Subcutaneous abdominal adipose tissue (tissue), 5 donors: Measurements from ENCODE around the gene STK17A.

Source experiments
- H3K27ac ChIP-seq: one replicate; pipeline ENCODE4 v1.7.0; 2013; ENCODE audit warnings: low read depth, mild to moderate bottlenecking, inconsistent platforms, low read length, moderate library complexity
- H3K27me3 ChIP-seq, 5 donors: one replicate each; pipeline ENCODE4 v1.7.0; 2013; ENCODE audit warnings: low read length in 5 of 5, inconsistent platforms in 1 of 5; ENCODE audit not compliant: control insufficient read depth in 5 of 5, insufficient read depth in 4 of 5
- H3K36me3 ChIP-seq, 5 donors: one replicate each; pipeline ENCODE4 v1.7.0; 2013; ENCODE audit warnings: low read length in 5 of 5; ENCODE audit not compliant: control insufficient read depth in 5 of 5, insufficient read depth in 5 of 5
- H3K4me1 ChIP-seq, 5 donors: one replicate each; pipeline ENCODE4 v1.7.0; 2013; ENCODE audit warnings: low read length in 5 of 5, mild to moderate bottlenecking in 3 of 5, moderate library complexity in 1 of 5; ENCODE audit not compliant: control insufficient read depth in 5 of 5, insufficient read depth in 5 of 5
- H3K4me3 ChIP-seq, 5 donors: one replicate each; pipeline ENCODE4 v1.7.0; 2013; ENCODE audit warnings: low read length in 5 of 5, low read depth in 1 of 5
- H3K9ac ChIP-seq, 5 donors: one replicate each; pipeline ENCODE4 v1.7.0; 2013; ENCODE audit warnings: low read length in 5 of 5, mild to moderate bottlenecking in 4 of 5, moderate library complexity in 3 of 5
- H3K9me3 ChIP-seq, 5 donors: one replicate each; pipeline ENCODE4 v1.7.0; 2013; ENCODE audit warnings: low read length in 5 of 5; ENCODE audit not compliant: control insufficient read depth in 5 of 5
- donor health status: healthy.
- donor health status: healthy.
- donor health status: healthy.
- donor health status: healthy.
- donor health status: healthy.

STK17A gene

GRCh38 chr7:43582503-43583423 is at the start of gene STK17A:
STK17A (plus strand) TSS chr7:43583108; CDS start chr7:43583244, 136 bp downstream.
- Histone ChIP-seq H3K4me3 (peak within 1 kb of the TSS; percentile 83 to 97 (median 93)), H3K4me1 (peaks cover 0 to 27% (median 24%) of the 10 kb centered on the region in 5 donors), H3K27ac (peak within 1 kb of the TSS; percentile 91), H3K36me3 (no peaks in the 10 kb centered on the region), H3K27me3 (peaks cover 0 to 3% (median 0%) of the 10 kb centered on the region in 5 donors), H3K9ac (peak within 1 kb of the TSS; percentile 88 to 96 (median 93)), H3K9me3 (peaks cover 0 to 5% (median 0%) of the 10 kb centered on the region in 5 donors)

GRCh38 chr7:43533801-43534479 is 49.0 kb upstream of the STK17A start:
- no peak overlapping the region for H3K27ac ChIP-seq
- no peak overlapping the region for H3K4me3 ChIP-seq
- H3K27me3 ChIP-seq, result peaks cover 0 to 4% (median 0%) of the 10 kb centered on the region in 5 donors
- no peaks in the 10 kb centered on the region for H3K9me3 ChIP-seq
- no peak overlapping the region for H3K9ac ChIP-seq
- no peaks in the 10 kb centered on the region for H3K36me3 ChIP-seq
- peaks cover 0 to 30% (median 16%) of the 10 kb centered on the region in 5 donors for H3K4me1 ChIP-seq

GRCh38 chr7:43535031-43535451 is 47.9 kb upstream of the STK17A start:
- H3K4me1 ChIP-seq, result peaks cover 0 to 30% (median 16%) of the 10 kb centered on the region in 5 donors
- no peaks in the 10 kb centered on the region for H3K36me3 ChIP-seq
- no peak overlapping the region for H3K9ac ChIP-seq
- peaks cover 0 to 4% (median 0%) of the 10 kb centered on the region in 5 donors for H3K27me3 ChIP-seq
- no peak overlapping the region for H3K27ac ChIP-seq
- H3K9me3 ChIP-seq, result no peaks in the 10 kb centered on the region
- H3K4me3 ChIP-seq, result no peak overlapping the region

- Histone ChIP-seq H3K4me3 (no peak overlapping the region), H3K27ac (no peak overlapping the region), H3K4me1 (peaks cover 0 to 30% (median 16%) of the 10 kb centered on the region in 5 donors)
Measured at GRCh38 chr7:43535810-43536585, 46.9 kb upstream of the STK17A start.

GRCh38 chr7:43536773-43537172 is 46.1 kb upstream of the STK17A start:
- peaks cover 0 to 4% (median 0%) of the 10 kb centered on the region in 5 donors for H3K27me3 ChIP-seq
- H3K9me3 ChIP-seq, result no peaks in the 10 kb centered on the region
- no peak overlapping the region for H3K27ac ChIP-seq
- no peak overlapping the region for H3K4me3 ChIP-seq
- H3K36me3 ChIP-seq, result no peaks in the 10 kb centered on the region
- peaks cover 0 to 30% (median 16%) of the 10 kb centered on the region in 5 donors for H3K4me1 ChIP-seq
- H3K9ac ChIP-seq, result no peak overlapping the region

More at GRCh38 chr7:43535810-43536585, 46.9 kb upstream of the STK17A start:
- H3K9me3 ChIP-seq, result no peaks in the 10 kb centered on the region
- no peaks in the 10 kb centered on the region for H3K36me3 ChIP-seq
- H3K27me3 ChIP-seq, result peaks cover 0 to 4% (median 0%) of the 10 kb centered on the region in 5 donors
- no peak overlapping the region for H3K9ac ChIP-seq

- Histone ChIP-seq H3K9ac (no peak overlapping the region), H3K36me3 (no peaks in the 10 kb centered on the region), H3K4me3 (no peak overlapping the region), H3K27me3 (peaks cover 0 to 2% (median 0%) of the 10 kb centered on the region in 5 donors), H3K4me1 (peaks cover 0 to 30% (median 16%) of the 10 kb centered on the region in 5 donors), H3K27ac (no peak overlapping the region), H3K9me3 (no peaks in the 10 kb centered on the region)
Measured at GRCh38 chr7:43537765-43538403, 45.0 kb upstream of the STK17A start.

GRCh38 chr7:43538404-43538771 is 44.5 kb upstream of the STK17A start:
- Histone ChIP-seq H3K4me1 (peaks cover 0 to 30% (median 16%) of the 10 kb centered on the region in 5 donors), H3K27ac (no peak overlapping the region), H3K9me3 (no peaks in the 10 kb centered on the region), H3K4me3 (no peak overlapping the region), H3K36me3 (no peaks in the 10 kb centered on the region), H3K9ac (no peak overlapping the region), H3K27me3 (no peaks in the 10 kb centered on the region)

- no peak overlapping the region for H3K4me3 ChIP-seq
- no peaks in the 10 kb centered on the region for H3K27me3 ChIP-seq
- no peaks in the 10 kb centered on the region for H3K9me3 ChIP-seq
- H3K9ac ChIP-seq, result no peak overlapping the region
- no peak overlapping the region for H3K27ac ChIP-seq
- H3K36me3 ChIP-seq, result no peaks in the 10 kb centered on the region
- H3K4me1 ChIP-seq, result peaks cover 0 to 11% (median 8%) of the 10 kb centered on the region in 5 donors
Measured at GRCh38 chr7:43540471-43540870, 42.4 kb upstream of the STK17A start.

- H3K27ac ChIP-seq, result no peak overlapping the region
- H3K9ac ChIP-seq, result no peak overlapping the region
- H3K4me1 ChIP-seq, result no peaks in the 10 kb centered on the region
- H3K36me3 ChIP-seq, result no peaks in the 10 kb centered on the region
- no peaks in the 10 kb centered on the region for H3K27me3 ChIP-seq
- peaks cover 0 to 7% (median 4%) of the 10 kb centered on the region in 5 donors for H3K9me3 ChIP-seq
- H3K4me3 ChIP-seq, result no peak overlapping the region
Measured at GRCh38 chr7:43542716-43543115, 40.2 kb upstream of the STK17A start.
